Endometrial microvascular endothelial cells (primary cell): ENCODE data around the gene TADA2B. TPM values are rescaled to one million over a fixed set of nuclear protein-coding genes. Genes with fewer than 3 reads are reported as not detected.
"Not testable (repeated sequence)": the region's sequence is repeated elsewhere in the genome, so short reads cannot be mapped to it uniquely, and the experiment has no call there.

Source experiments
- in situ Hi-C: cut with HindIII; loops from 2 replicates; pipeline ENCODE4 v1.10.0; 2017; ENCODE audit warnings: low sequenced_read_pairs, low pct_unique_long_range_greater_than_20kb; ENCODE audit errors: inconsistent ontology term
- total RNA-seq: library from RNA; depleted of rRNA; stranded (reverse); fragments of >200 nt; gene quantifications from one replicate; pipeline ENCODE4 v1.2.3, GENCODE V29; 2015; ENCODE audit errors: inconsistent ontology term

TADA2B gene
- total RNA-seq, 1 donor from 2014 or later, result 9.8 TPM

DNA sequence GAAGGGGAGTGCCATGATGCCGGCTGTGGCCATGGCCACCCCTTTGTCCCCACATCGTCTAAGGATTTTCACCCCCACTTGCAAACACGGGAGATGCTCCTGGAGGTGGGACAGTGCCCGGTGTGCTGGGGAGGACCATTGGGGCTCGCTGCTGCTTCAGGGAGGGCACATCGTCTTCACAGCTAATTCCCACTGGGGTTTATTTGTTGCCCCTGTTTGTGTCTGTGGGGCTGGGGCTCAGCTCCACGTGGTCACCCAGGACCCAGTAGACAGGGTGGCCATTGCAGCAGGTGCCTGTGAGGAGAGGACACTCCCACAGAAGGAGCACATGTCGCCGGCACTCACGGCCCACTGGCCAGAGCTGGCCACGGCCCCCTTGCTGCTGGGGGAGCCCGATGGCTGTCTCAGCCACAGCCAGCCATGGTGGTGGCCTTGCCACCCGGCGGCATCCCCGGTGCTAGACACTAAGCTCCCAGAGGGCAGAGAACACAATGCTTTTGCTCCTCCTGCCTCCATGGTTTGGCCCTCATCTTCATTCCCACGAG, 52.5 kb downstream of the TADA2B start:
- in situ Hi-C loops, result no loop called here

DNA sequence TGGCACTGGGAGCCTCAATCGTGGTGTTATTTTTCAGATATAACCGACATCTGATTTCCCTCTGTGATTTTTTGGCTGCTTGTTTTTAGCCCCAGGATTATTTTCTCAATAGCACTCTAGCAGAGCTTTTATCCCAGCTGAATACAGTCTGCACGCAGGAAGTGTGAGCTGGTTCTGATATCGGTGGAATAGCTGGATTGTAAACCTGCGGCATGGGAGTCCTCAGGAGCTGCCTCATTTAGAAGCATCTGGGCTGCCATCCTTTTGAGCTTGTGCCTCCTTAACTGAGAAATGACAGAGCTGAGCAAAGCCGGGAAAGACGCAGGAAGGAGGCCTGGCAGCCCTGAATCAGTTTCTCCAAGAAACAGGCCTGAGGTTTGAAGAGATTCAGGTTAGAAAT, 53.1 kb downstream of the TADA2B start:
- in situ Hi-C loops, result no loop called here

- in situ Hi-C loops, result no loop called here
These were observed 58.7 kb downstream of the TADA2B start for GRCh38 chr4:7101692-7102515.

GRCh38 chr4:7102516-7102909, 59.3 kb downstream of the TADA2B start:
- in situ Hi-C loops, result not testable (repeated sequence)

- in situ Hi-C loops, result no loop called here
These were observed 59.9 kb downstream of the TADA2B start for GRCh38 chr4:7103031-7103606.

DNA sequence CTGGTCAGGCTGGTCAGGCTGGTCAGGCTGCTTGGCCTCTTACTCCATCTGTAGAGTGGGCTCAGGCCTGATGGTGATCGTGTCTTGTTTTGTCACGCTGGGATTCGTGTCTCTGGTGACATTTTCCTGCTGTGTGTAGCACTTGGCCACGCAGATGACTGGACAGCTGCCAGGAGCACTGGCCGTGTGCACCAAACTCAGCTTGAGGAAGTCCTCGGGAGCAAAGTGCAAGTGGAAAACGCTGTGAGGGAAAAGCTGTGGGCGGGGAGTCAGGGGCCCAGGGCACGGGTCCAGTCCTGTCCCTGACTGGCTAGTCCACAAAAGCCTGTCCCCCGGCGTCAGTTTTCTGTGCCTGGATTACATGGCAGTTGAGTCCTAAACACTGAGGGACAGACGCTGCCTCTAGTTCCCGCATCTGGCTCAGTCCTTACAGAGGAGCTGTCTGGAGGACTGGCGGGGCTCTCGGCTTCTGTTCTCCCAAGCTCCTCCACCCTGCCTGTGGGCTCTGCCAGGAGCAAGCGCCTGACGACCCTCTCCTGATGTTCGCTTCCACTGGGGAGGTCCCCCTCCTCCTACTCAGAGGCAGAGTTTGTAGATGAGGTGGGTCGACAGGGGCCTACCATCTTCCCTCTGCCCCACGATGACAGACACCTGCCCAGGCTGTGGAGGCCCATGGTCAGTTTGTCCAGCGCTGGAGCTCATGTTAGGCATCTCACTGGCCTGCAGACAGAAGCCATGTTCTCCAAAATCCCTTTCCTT, 60.6 kb downstream of the TADA2B start:
- in situ Hi-C loops, result no loop called here

- in situ Hi-C loops, result no loop called here
These were observed 61.3 kb downstream of the TADA2B start for GRCh38 chr4:7104366-7105031.

GRCh38 chr4:7105276-7105675, 62.1 kb downstream of the TADA2B start:
- in situ Hi-C loops, result no loop called here

- in situ Hi-C loops, result no loop called here
These were observed 64.2 kb downstream of the TADA2B start for GRCh38 chr4:7107166-7107905.

Other genes starting within 250 kb of the TADA2B start
- 14.5 TPM for gene TBC1D14, start 133.5 kb upstream of the TADA2B start, total RNA-seq
- 34.6 TPM for gene GRPEL1, start 24.7 kb downstream of the TADA2B start, total RNA-seq
- not detected for gene SORCS2, start 149.2 kb downstream of the TADA2B start, total RNA-seq